ENCODE results near the gene RRAS2. TPM values are rescaled to one million over a fixed set of nuclear protein-coding genes. Genes with fewer than 3 reads are reported as not detected.

The RRAS2 gene
- total and polyA plus RNA-seq, 9 of the 15 experiments (the other 6 are each of a cell fraction or from before 2014, with no cell fraction given) = 9.4 to 47.5 (median 37.6) TPM

- no peaks in the 10 kb centered on the region for H3K27me3 ChIP-seq (ENCODE audit: control insufficient read depth in 2 of 2, insufficient read depth in 2 of 2, low read length in 2 of 2)
- BruUV-seq (replicated peaks) = no TSS peak
- no peaks in the 10 kb centered on the region for H3K9me3 ChIP-seq (replicated peaks; ENCODE audit: control insufficient read depth, insufficient read depth, low read depth, low read length)
- no peak for FAIRE-seq
- H3K79me2 ChIP-seq (ENCODE audit: control insufficient read depth, insufficient read depth, low read length) = peaks cover 54% of the 10 kb centered on the region
- no peaks in the 10 kb centered on the region for H3K4me1 ChIP-seq (replicated peaks in 1 of 2; ENCODE audit: control insufficient read depth in 2 of 2, insufficient read depth in 2 of 2, low read length in 2 of 2)
- ChIA-PET POLR2A (no interaction called here), CTCF (ENCODE audit: low intra/inter-chr PET ratio) (no interaction called here)
- no peak overlapping the region for H3K4me3 ChIP-seq
- intact Hi-C loops (cut with micrococcal nuclease) = no loop called here
- no peak for ATAC-seq
- H4K20me1 ChIP-seq (replicated peaks; ENCODE audit: control insufficient read depth, insufficient read depth, low read length) = no peaks in the 10 kb centered on the region
- no peak overlapping the region for H3K4me2 ChIP-seq (ENCODE audit: insufficient read depth, low read length)
- H3K9me1 ChIP-seq (ENCODE audit: control insufficient read depth, insufficient read depth, low read length) = no peaks in the 10 kb centered on the region
- no peak overlapping the region for H2AFZ ChIP-seq (ENCODE audit: low read depth, low read length)
- no peak overlapping the region for H3K9ac ChIP-seq (ENCODE audit: insufficient read depth in 1 of 2, low read depth in 2 of 2, low read length in 2 of 2)
- DNase-seq (ENCODE audit: extremely low read depth in 1 of 4, low spot score in 3 of 4) = no peak
- in situ Hi-C loops (cut with MboI) = no loop called here
- 90% methylated on average over 2 of the region's 2 CpGs for WGBS (ENCODE audit: insufficient coverage, low coverage, missing lambda C conversion rate)
- no peaks in the 10 kb centered on the region for H3K36me3 ChIP-seq (ENCODE audit: control insufficient read depth, insufficient read depth, low read length)
- no peak overlapping the region for H3K27ac ChIP-seq (ENCODE audit: extremely low read depth, low read depth, low read length)
- TF ChIP-seq ZNF140 (CRISPR knock-in tag; IDR thresholded peaks at IDR 0.05) (no peak), NFATC3 (IDR thresholded peaks at IDR 0.05) (no peak), MTA3 (IDR thresholded peaks at IDR 0.05; ENCODE audit: borderline replicate concordance) (no peak), ZNF589 (CRISPR knock-in tag; IDR thresholded peaks at IDR 0.05; ENCODE audit: low read depth) (no peak), MXD1 (CRISPR knock-in tag; IDR thresholded peaks at IDR 0.05; ENCODE audit: borderline replicate concordance, poor library complexity, severe bottlenecking) (no peak), CBX5 (IDR thresholded peaks at IDR 0.05; ENCODE audit: borderline replicate concordance, low read depth) (no peak), SIX5 (IDR thresholded peaks at IDR 0.05; ENCODE audit: borderline replicate concordance in 1 of 2, insufficient read depth in 1 of 2, low read depth in 1 of 2, low read length in 2 of 2) (no peak), ZNF551 (CRISPR knock-in tag; IDR thresholded peaks at IDR 0.05) (no peak), YY1 (IDR thresholded peaks at IDR 0.05; ENCODE audit: borderline replicate concordance in 1 of 3, control insufficient read depth in 1 of 3, extremely low read depth in 1 of 3, insufficient read depth in 3 of 3, insufficient read length in 1 of 3, insufficient replicate concordance in 2 of 3, low read depth in 1 of 3, low read length in 2 of 3) (no peak), SMARCC2 (IDR thresholded peaks at IDR 0.05; ENCODE audit: low read depth) (no peak), ZBTB40 (IDR thresholded peaks at IDR 0.05) (no peak), ZBTB40 (CRISPR knock-in tag; IDR thresholded peaks at IDR 0.05) (no peak), NEUROD1 (IDR thresholded peaks at IDR 0.05; ENCODE audit: borderline replicate concordance, low read depth, low read length, partially characterized antibody) (no peak)
Measured at GRCh38 chr11:14322510-14322909, 36.5 kb downstream of the RRAS2 start.
